OCI-LY3 (cell line): ENCODE data around the gene DNAJC4.

Source experiments
- EZH2phosphoT487 ChIP-seq: fragments of 200-600 bp; shearing (Covaris generic); IDR thresholded peaks from 2 replicates; pipeline ENCODE4 v1.6.1; 2018; ENCODE audit warnings: antibody characterized with exemption, mixed run types, low read depth
- TF ChIP-seq, protein P1 (sequence below): fragments of 200-600, 300-600 bp; sonication (generic); IDR thresholded peaks from 2 replicates; pipeline ENCODE4 v1.5.1; 2014; ENCODE audit warnings: antibody characterized with exemption, low read length, low read depth

DNA sequence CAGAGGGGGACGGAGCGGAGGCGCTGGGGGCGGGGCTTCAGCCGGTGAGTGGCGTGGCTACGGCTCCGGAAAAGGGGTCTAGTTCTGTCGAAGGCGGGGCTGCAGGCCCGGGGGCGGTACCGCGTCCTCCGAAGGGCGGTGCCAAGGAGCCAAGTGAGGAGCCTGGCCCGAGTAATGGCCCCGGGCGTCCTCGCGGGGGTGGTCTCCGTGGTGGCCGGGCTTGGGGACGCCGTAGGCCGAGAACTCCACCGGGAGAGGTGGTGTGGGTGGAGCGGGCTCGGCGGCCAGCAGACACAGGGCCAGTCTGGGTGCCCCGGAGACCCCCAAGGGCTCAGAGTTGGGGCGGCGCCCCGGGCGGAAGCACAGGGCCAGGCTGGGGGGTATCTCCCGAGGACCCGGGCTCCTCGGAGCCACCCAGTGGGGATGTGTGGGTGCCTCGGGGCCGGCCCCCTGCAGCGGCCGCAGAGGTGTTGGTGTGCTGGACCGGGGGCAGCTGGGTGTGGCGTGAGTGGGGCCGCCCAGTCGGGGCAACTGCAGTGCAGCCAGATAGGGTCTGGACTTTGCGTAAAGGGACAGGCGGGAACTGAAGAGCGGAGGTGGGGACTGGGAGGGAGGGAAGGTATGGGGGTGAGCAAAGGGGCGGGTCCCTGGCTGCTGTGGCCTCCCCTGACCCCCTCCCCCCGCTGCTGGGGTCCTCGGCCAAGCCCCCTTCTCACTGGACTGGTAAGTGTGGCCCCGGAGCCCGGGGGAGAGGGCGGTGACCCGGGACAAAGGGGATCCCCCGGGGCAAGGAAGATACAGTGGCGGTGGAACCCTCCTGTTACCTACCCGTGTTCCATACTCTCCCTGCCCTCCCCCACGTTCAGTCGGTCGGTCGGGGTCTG, 11.4 kb downstream of the DNAJC4 start:
- TF ChIP-seq, protein P1, sequence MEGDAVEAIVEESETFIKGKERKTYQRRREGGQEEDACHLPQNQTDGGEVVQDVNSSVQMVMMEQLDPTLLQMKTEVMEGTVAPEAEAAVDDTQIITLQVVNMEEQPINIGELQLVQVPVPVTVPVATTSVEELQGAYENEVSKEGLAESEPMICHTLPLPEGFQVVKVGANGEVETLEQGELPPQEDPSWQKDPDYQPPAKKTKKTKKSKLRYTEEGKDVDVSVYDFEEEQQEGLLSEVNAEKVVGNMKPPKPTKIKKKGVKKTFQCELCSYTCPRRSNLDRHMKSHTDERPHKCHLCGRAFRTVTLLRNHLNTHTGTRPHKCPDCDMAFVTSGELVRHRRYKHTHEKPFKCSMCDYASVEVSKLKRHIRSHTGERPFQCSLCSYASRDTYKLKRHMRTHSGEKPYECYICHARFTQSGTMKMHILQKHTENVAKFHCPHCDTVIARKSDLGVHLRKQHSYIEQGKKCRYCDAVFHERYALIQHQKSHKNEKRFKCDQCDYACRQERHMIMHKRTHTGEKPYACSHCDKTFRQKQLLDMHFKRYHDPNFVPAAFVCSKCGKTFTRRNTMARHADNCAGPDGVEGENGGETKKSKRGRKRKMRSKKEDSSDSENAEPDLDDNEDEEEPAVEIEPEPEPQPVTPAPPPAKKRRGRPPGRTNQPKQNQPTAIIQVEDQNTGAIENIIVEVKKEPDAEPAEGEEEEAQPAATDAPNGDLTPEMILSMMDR = no peak
- TF ChIP-seq EZH2phosphoT487 = no peak
